HepG2 (cell line): ENCODE measurements around the gene CD300LG. TPM values are rescaled to one million over a fixed set of nuclear protein-coding genes. Genes with fewer than 3 reads are reported as not detected.
A peak's percentile ranks its signal among the peaks of the same experiment; 100 is the strongest.

ENCODE experiments used
- AKNA ChIP-seq: sonication (generic); formaldehyde crosslinking; IDR thresholded peaks from 2 replicates; pipeline ENCODE4 v1.4.0; 2020; ENCODE audit warnings: missing genetic modification reagents, borderline replicate concordance
- EED ChIP-seq: sonication (generic); formaldehyde crosslinking; IDR thresholded peaks from 2 replicates; pipeline ENCODE4 v1.5.0; 2020; ENCODE audit warnings: mild to moderate bottlenecking, missing genetic modification reagents
- GPBP1L1 ChIP-seq: sonication (generic); formaldehyde crosslinking; IDR thresholded peaks from 2 replicates; pipeline ENCODE4 v1.5.0; 2020; ENCODE audit warnings: mild to moderate bottlenecking, missing genetic modification reagents
- GPN1 ChIP-seq: sonication (generic); formaldehyde crosslinking; IDR thresholded peaks from 2 replicates; pipeline ENCODE4 v1.5.1; 2020; ENCODE audit warnings: missing genetic modification reagents, borderline replicate concordance
- JUND ChIP-seq: sonication (generic); formaldehyde crosslinking; IDR thresholded peaks from 2 replicates; pipeline ENCODE4 v1.8.0; 2022; ENCODE audit warnings: mild to moderate bottlenecking, missing genetic modification reagents
- MEF2D ChIP-seq: sonication (generic); formaldehyde crosslinking; IDR thresholded peaks from 2 replicates; pipeline ENCODE4 v1.5.1; 2020; ENCODE audit warnings: mild to moderate bottlenecking, missing genetic modification reagents
- MTERF4 ChIP-seq: sonication (generic); formaldehyde crosslinking; IDR thresholded peaks from 2 replicates; pipeline ENCODE4 v1.8.0; 2023; ENCODE audit warnings: mild to moderate bottlenecking, missing genetic modification reagents
- PAWR ChIP-seq: sonication (generic); formaldehyde crosslinking; IDR thresholded peaks from 2 replicates; pipeline ENCODE4 v1.4.0; 2020; ENCODE audit warnings: missing genetic modification reagents, mild to moderate bottlenecking, borderline replicate concordance
- RARA ChIP-seq: IDR thresholded peaks from 2 replicates; pipeline ENCODE4 v1.6.1; 2016; ENCODE audit warnings: missing genetic modification reagents, missing compliant biosample characterization
- TFDP2 ChIP-seq: sonication (generic); formaldehyde crosslinking; IDR thresholded peaks from 2 replicates; pipeline ENCODE4 v1.4.0; 2020; ENCODE audit warnings: missing genetic modification reagents
- ZFP41 ChIP-seq: sonication (generic); formaldehyde crosslinking; IDR thresholded peaks from 2 replicates; pipeline ENCODE4 v1.4.0; 2020; ENCODE audit warnings: mild to moderate bottlenecking, missing genetic modification reagents, borderline replicate concordance
- ZHX1 ChIP-seq: sonication (generic); formaldehyde crosslinking; IDR thresholded peaks from 2 replicates; pipeline ENCODE4 v1.8.1; 2022; ENCODE audit warnings: low read depth, mild to moderate bottlenecking, missing genetic modification reagents
- ZMYM3 ChIP-seq: sonication (generic); formaldehyde crosslinking; IDR thresholded peaks from 2 replicates; pipeline ENCODE4 v1.5.1; 2020; ENCODE audit warnings: mild to moderate bottlenecking, missing genetic modification reagents
- ZNF160 ChIP-seq: sonication (generic); formaldehyde crosslinking; IDR thresholded peaks from 2 replicates; pipeline ENCODE4 v1.8.0; 2022; ENCODE audit warnings: mild to moderate bottlenecking, inconsistent platforms, missing genetic modification reagents
- ZNF232 ChIP-seq: sonication (generic); formaldehyde crosslinking; IDR thresholded peaks from 2 replicates; pipeline ENCODE4 v1.4.0; 2020; ENCODE audit warnings: missing genetic modification reagents, borderline replicate concordance
- ZNF451 ChIP-seq: sonication (generic); formaldehyde crosslinking; IDR thresholded peaks from 2 replicates; pipeline ENCODE4 v1.5.0; 2020; ENCODE audit warnings: mild to moderate bottlenecking, missing genetic modification reagents
- ZNF547 ChIP-seq: sonication (generic); formaldehyde crosslinking; IDR thresholded peaks from 2 replicates; pipeline ENCODE4 v1.5.1; 2020; ENCODE audit warnings: mild to moderate bottlenecking, missing genetic modification reagents
- polyA plus RNA-seq, 8 experiments: library from polyadenylated mRNA; depleted of rRNA in 3 of 8; stranded (reverse) in 7 of 8; unstranded in 1 of 8; fragments of >200 nt; fragmentation: Illumina TruSeq in 4 of 8; extraction: Trizol in 4 of 8; gene quantifications; 2 replicates each; pipeline versions ENCODE4 v1.2.1 to v1.2.3, GENCODE V29; 2011 to 2016; ENCODE audit warnings: low read depth in 4 of 8, missing spikeins in 1 of 8, mixed read lengths in 1 of 8; ENCODE audit not compliant: insufficient read depth in 1 of 8
- total RNA-seq, 5 experiments: library from RNA; depleted of rRNA; stranded (reverse); fragments of >200 nt; fragmentation: Illumina TruSeq; extraction: Trizol; gene quantifications; 2 replicates each; pipeline ENCODE4 v1.2.3, GENCODE V29; 2016; ENCODE audit warnings: low read depth in 1 of 5

Gene CD300LG
- total and polyA plus RNA-seq, 2 of the 13 experiments (the other 11 are each of a cell fraction or from before 2014, with no cell fraction given) = not detected

- no peak for TF ChIP-seq ZHX1
- TF ChIP-seq ZNF232 = no peak
- no peak for TF ChIP-seq MTERF4 (CRISPR knock-in tag)
- TF ChIP-seq ZMYM3 = 0 out of 2 replicates have a peak, but pooled peaks have one; percentile 35
- 0 out of 2 replicates have a peak, but pooled peaks have one; percentile 13 for TF ChIP-seq ZNF547 (CRISPR knock-in tag)
- no peak for TF ChIP-seq GPN1
- TF ChIP-seq MEF2D (CRISPR knock-in tag) = no peak
- TF ChIP-seq ZNF451 = no peak
- TF ChIP-seq PAWR (CRISPR knock-in tag) = no peak
- TF ChIP-seq RARA (CRISPR knock-in tag) = no peak
- TF ChIP-seq EED (CRISPR knock-in tag) = 0 out of 2 replicates have a peak, but pooled peaks have one; percentile 36
- no peak for TF ChIP-seq ZFP41 (CRISPR knock-in tag)
- 0 out of 2 replicates have a peak, but pooled peaks have one; percentile 10 for TF ChIP-seq TFDP2 (CRISPR knock-in tag)
- no peak for TF ChIP-seq GPBP1L1 (CRISPR knock-in tag)
- no peak for TF ChIP-seq JUND
- TF ChIP-seq ZNF160 (CRISPR knock-in tag) = no peak
- TF ChIP-seq AKNA (CRISPR knock-in tag) = no peak
Observed at GRCh38 chr17:43832168-43832975, 14.6 kb upstream of the CD300LG start (continued).
